ENCODE data around the gene STAP2.
"Not testable (repeated sequence)": the region's sequence is repeated elsewhere in the genome, so short reads cannot be mapped to it uniquely, and the experiment has no call there.

The STAP2 gene

DNA sequence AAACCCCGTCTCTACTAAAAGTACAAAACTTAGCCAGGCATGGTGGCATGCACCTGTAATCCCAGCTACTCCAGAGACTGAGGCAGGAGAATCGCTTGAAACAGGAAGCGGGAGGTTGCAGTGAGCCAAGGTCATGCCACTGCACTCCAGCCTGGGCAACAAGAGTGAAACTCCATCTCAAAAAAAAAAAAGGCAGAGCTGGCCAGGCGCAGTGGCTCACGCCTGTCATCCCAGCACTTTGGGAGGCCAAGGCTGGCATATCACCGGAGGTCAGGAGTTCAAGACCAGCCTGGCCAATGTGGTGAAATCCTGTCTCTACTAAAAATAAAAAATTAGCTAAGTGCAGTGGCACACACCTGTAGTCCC is 64.3 kb downstream of the STAP2 start:
- H3K9me3 ChIP-seq (ENCODE audit: control insufficient read depth, insufficient read depth, low read length); H3K4me3 ChIP-seq (ENCODE audit: low read depth, low read length); H3K27me3 ChIP-seq (ENCODE audit: control insufficient read depth, insufficient read depth, low read length); H3K4me1 ChIP-seq (ENCODE audit: control insufficient read depth, insufficient read depth, low read length); H3K27ac ChIP-seq (ENCODE audit: low read depth, low read length); H3K36me3 ChIP-seq (ENCODE audit: control insufficient read depth, insufficient read depth, low read length); H3K9ac ChIP-seq (ENCODE audit: low read depth, low read length): not testable (repeated sequence)

All from HUES48 (cell line).